Mesenchymal stem cell (in vitro differentiated cells and primary cell): Measurements from ENCODE around the gene CABS1.

ENCODE experiments used
- DNase-seq: peaks from one replicate; pipeline ENCODE4 v3.0.0-alpha.2; 2013
- H2AFZ ChIP-seq: one replicate; pipeline ENCODE4 v1.6.1; 2013; ENCODE audit warnings: low read depth, mild to moderate bottlenecking, control low read depth, inconsistent platforms, low read length, moderate library complexity
- H2AK5ac ChIP-seq: 2 replicates; pipeline ENCODE4 v1.6.1; 2013; ENCODE audit warnings: low read length, moderate library complexity, mild to moderate bottlenecking, inconsistent platforms; ENCODE audit not compliant: severe bottlenecking
- H2BK120ac ChIP-seq: one replicate; pipeline ENCODE4 v1.6.1; 2013; ENCODE audit warnings: low read depth, mild to moderate bottlenecking, inconsistent platforms, low read length, moderate library complexity
- H2BK12ac ChIP-seq, 2 experiments: one replicate each; pipeline ENCODE4 v1.6.1; 2013; ENCODE audit warnings: inconsistent platforms in 2 of 2, low read length in 2 of 2, mild to moderate bottlenecking in 2 of 2, moderate library complexity in 2 of 2, control low read depth in 1 of 2
- H2BK15ac ChIP-seq: one replicate; pipeline ENCODE4 v1.6.1; 2013; ENCODE audit warnings: mild to moderate bottlenecking, low read depth, inconsistent platforms; ENCODE audit not compliant: poor library complexity, severe bottlenecking
- H2BK5ac ChIP-seq: 2 replicates; pipeline ENCODE4 v1.6.1; 2013; ENCODE audit warnings: low read depth, mild to moderate bottlenecking, low read length, control low read depth, inconsistent platforms; ENCODE audit not compliant: poor library complexity, severe bottlenecking
- H3K14ac ChIP-seq, 2 experiments: one replicate each; pipeline ENCODE4 v1.6.1; 2013; ENCODE audit warnings: inconsistent platforms in 2 of 2, low read length in 2 of 2, control low read depth in 1 of 2, mild to moderate bottlenecking in 1 of 2, moderate library complexity in 1 of 2
- H3K18ac ChIP-seq, 2 experiments: one replicate each; pipeline ENCODE4 v1.6.1; 2013; ENCODE audit warnings: inconsistent platforms in 2 of 2, low read length in 2 of 2, control low read depth in 1 of 2, low read depth in 1 of 2, mild to moderate bottlenecking in 1 of 2
- H3K23ac ChIP-seq, 2 experiments: one replicate each; pipeline ENCODE4 v1.6.1; 2013; ENCODE audit warnings: inconsistent platforms in 2 of 2, low read length in 2 of 2, mild to moderate bottlenecking in 2 of 2, moderate library complexity in 2 of 2, control low read depth in 1 of 2
- H3K27ac ChIP-seq: 2 replicates; pipeline ENCODE4 v1.5.1; 2013; ENCODE audit warnings: mild to moderate bottlenecking, moderate library complexity, low read length, control low read depth, inconsistent platforms; ENCODE audit not compliant: poor library complexity, severe bottlenecking
- H3K27me3 ChIP-seq, 2 experiments: 2 replicates each; pipeline versions ENCODE4 v1.6.1 to v1.7.0; 2013; ENCODE audit warnings: low read length in 2 of 2, mild to moderate bottlenecking in 2 of 2, moderate library complexity in 2 of 2, control low read depth in 1 of 2, inconsistent platforms in 1 of 2; ENCODE audit not compliant: control insufficient read depth in 1 of 2, insufficient read depth in 1 of 2
- H3K36me3 ChIP-seq, 2 experiments: 2 replicates each; pipeline versions ENCODE4 v1.6.1 to v1.7.0; 2013; ENCODE audit warnings: low read length in 2 of 2, control low read depth in 1 of 2, inconsistent platforms in 1 of 2, low read depth in 1 of 2, mild to moderate bottlenecking in 1 of 2; ENCODE audit not compliant: insufficient read depth in 2 of 2, control insufficient read depth in 1 of 2
- H3K4ac ChIP-seq, 2 experiments: one replicate each; pipeline ENCODE4 v1.6.1; 2013; ENCODE audit warnings: inconsistent platforms in 2 of 2, low read length in 2 of 2, mild to moderate bottlenecking in 2 of 2, moderate library complexity in 2 of 2, control low read depth in 1 of 2, low read depth in 1 of 2
- H3K4me1 ChIP-seq: 2 replicates; pipeline ENCODE4 v1.6.1; 2013; ENCODE audit warnings: low read depth, low read length, control low read depth; ENCODE audit not compliant: control insufficient read depth, insufficient read depth
- H3K4me2 ChIP-seq: 2 replicates; pipeline ENCODE4 v1.6.1; 2013; ENCODE audit warnings: low read length, mild to moderate bottlenecking, inconsistent platforms; ENCODE audit not compliant: poor library complexity, severe bottlenecking
- H3K4me3 ChIP-seq, 2 experiments: 2 replicates each; pipeline versions ENCODE4 v1.5.1 to v1.7.0; 2013; ENCODE audit warnings: low read length in 2 of 2, mild to moderate bottlenecking in 2 of 2, control low read depth in 1 of 2, low read depth in 1 of 2; ENCODE audit not compliant: insufficient read depth in 1 of 2
- H3K79me1 ChIP-seq: replicated peaks from 2 replicates; pipeline ENCODE4 v1.6.1; 2013; ENCODE audit warnings: mild to moderate bottlenecking, control low read depth, low read length, inconsistent platforms; ENCODE audit not compliant: poor library complexity, severe bottlenecking
- H3K9ac ChIP-seq: 2 replicates; pipeline ENCODE4 v1.7.0; 2013; ENCODE audit warnings: mild to moderate bottlenecking, low read length, moderate library complexity
- H3K9me3 ChIP-seq: 2 replicates; pipeline ENCODE4 v1.7.0; 2013; ENCODE audit warnings: mild to moderate bottlenecking, low read length; ENCODE audit not compliant: control insufficient read depth
- H4K8ac ChIP-seq: one replicate; pipeline ENCODE4 v1.6.1; 2013; ENCODE audit warnings: inconsistent platforms, mild to moderate bottlenecking, low read length, moderate library complexity
- H4K91ac ChIP-seq: one replicate; pipeline ENCODE4 v1.6.1; 2013; ENCODE audit warnings: mild to moderate bottlenecking, low read length, inconsistent platforms
- WGBS: methylation state at CpG from one replicate; pipeline ENCODE4 v1.1.7; 2013; ENCODE audit warnings: mixed read lengths; 5-methylcytosine and 5-hydroxymethylcytosine counted together

CABS1 gene

GRCh38 chr4:70359115-70359661 is 24.4 kb downstream of the CABS1 start:
- no peak overlapping the region for H2AFZ ChIP-seq
- H3K79me1 ChIP-seq, result no peaks in the 10 kb centered on the region
- H3K9ac ChIP-seq, result no peak overlapping the region
- H3K9me3 ChIP-seq, result no peaks in the 10 kb centered on the region
- no peak overlapping the region for H3K4me3 ChIP-seq
- no peaks in the 10 kb centered on the region for H3K36me3 ChIP-seq
- no peak overlapping the region for H4K8ac ChIP-seq
- no peak overlapping the region for H4K91ac ChIP-seq
- H2BK120ac ChIP-seq, result no peak overlapping the region
- no peak overlapping the region for H3K23ac ChIP-seq
- H2BK5ac ChIP-seq, result no peak overlapping the region
- no peak overlapping the region for H2AK5ac ChIP-seq
- no CpG with 5 or more reads among the region's 3 CpGs for WGBS
- no peaks in the 10 kb centered on the region for H3K4me1 ChIP-seq
- no peak overlapping the region for H3K4me2 ChIP-seq
- no peak overlapping the region for H3K27ac ChIP-seq
- no peak overlapping the region for H3K4ac ChIP-seq
- DNase-seq, result no peak
- H3K18ac ChIP-seq, result no peak overlapping the region
- no peak overlapping the region for H2BK12ac ChIP-seq
- no peak overlapping the region for H2BK15ac ChIP-seq
- H3K14ac ChIP-seq, result no peak overlapping the region
- no peaks in the 10 kb centered on the region for H3K27me3 ChIP-seq

GRCh38 chr4:70360460-70360859 is 25.7 kb downstream of the CABS1 start, which contains the start of gene SMR3A:
Gene SMR3A (plus strand): TSS chr4:70360760. CDS start chr4:70362116, 1,356 bp downstream.
- no peak within 1 kb of the TSS for H3K4me2 ChIP-seq
- 74% methylated on average over 2 of the region's 3 CpGs for WGBS
- no peak within 1 kb of the TSS for H4K8ac ChIP-seq
- no peak within 1 kb of the TSS for H4K91ac ChIP-seq
- H3K14ac ChIP-seq, result no peak within 1 kb of the TSS
- H3K9me3 ChIP-seq, result no peaks in the 10 kb centered on the region
- no peaks in the 10 kb centered on the region for H3K79me1 ChIP-seq
- H2AFZ ChIP-seq, result no peak within 1 kb of the TSS
- H3K27me3 ChIP-seq, result no peaks in the 10 kb centered on the region
- no peak within 1 kb of the TSS for H2AK5ac ChIP-seq
- H3K36me3 ChIP-seq, result no peaks in the 10 kb centered on the region
- H2BK15ac ChIP-seq, result no peak within 1 kb of the TSS
- H2BK120ac ChIP-seq, result no peak within 1 kb of the TSS
- H3K9ac ChIP-seq, result no peak within 1 kb of the TSS
- no peaks in the 10 kb centered on the region for H3K4me1 ChIP-seq
- no peak within 1 kb of the TSS for H2BK5ac ChIP-seq
- no peak within 1 kb of the TSS for H2BK12ac ChIP-seq
- DNase-seq, result no peak
- H3K18ac ChIP-seq, result no peak within 1 kb of the TSS
- no peak within 1 kb of the TSS for H3K4ac ChIP-seq
- H3K23ac ChIP-seq, result no peak within 1 kb of the TSS
- H3K27ac ChIP-seq, result no peak within 1 kb of the TSS
- H3K4me3 ChIP-seq, result no peak within 1 kb of the TSS

DNA sequence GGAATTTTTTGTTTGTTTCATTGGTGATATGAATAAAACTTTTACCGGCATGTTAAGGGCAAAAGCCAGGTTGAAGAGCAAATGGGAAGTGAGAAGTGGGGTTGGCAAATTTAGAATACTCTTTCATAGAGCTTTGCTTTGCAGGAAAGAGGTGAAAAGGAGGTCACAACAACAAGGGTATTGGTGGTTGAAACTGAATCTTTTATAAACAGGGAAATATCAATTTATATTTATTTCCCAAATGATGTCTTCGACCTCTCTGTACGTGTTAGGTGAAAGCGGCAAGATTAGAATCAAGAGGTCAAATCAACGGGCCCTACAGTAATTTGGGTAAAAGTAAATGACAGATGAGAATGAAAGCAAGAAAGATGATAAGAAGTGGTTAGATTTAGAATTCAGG is 29.2 kb downstream of the CABS1 start:
- no peaks in the 10 kb centered on the region for H3K36me3 ChIP-seq

DNA sequence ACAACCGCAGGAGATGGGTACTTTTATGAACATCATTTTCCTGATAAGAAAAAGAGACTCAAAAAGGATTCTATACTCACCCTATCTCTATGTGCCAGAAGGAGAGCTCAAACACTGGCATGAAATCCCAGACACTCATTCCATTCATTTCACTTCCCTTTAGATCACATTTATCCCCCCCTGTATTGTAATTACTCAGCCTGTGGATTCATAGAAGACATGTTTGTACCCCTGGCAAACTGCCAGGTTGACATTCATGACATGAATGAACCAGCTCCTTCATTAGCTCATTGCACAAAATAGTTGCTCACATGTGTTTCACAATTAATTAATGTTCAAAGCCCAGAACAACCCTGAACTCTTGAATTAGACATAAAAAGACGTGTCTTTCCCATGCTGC is 30.7 kb downstream of the CABS1 start:
- H2AK5ac ChIP-seq, result no peak overlapping the region
- no peaks in the 10 kb centered on the region for H3K36me3 ChIP-seq
- no peak overlapping the region for H2BK120ac ChIP-seq
- H2AFZ ChIP-seq, result no peak overlapping the region
- no peak overlapping the region for H3K9ac ChIP-seq
- no peak overlapping the region for H3K4ac ChIP-seq
- no peaks in the 10 kb centered on the region for H3K79me1 ChIP-seq
- H2BK5ac ChIP-seq, result no peak overlapping the region
- no peak overlapping the region for H2BK15ac ChIP-seq
- DNase-seq, result no peak
- no peak overlapping the region for H3K23ac ChIP-seq
- H3K4me2 ChIP-seq, result no peak overlapping the region
- WGBS, result 72% methylated on average over 2 of the region's 2 CpGs
- H3K27me3 ChIP-seq, result no peaks in the 10 kb centered on the region
- no peak overlapping the region for H4K8ac ChIP-seq
- no peak overlapping the region for H4K91ac ChIP-seq
- H3K4me1 ChIP-seq, result no peaks in the 10 kb centered on the region
- H3K18ac ChIP-seq, result no peak overlapping the region
- no peaks in the 10 kb centered on the region for H3K9me3 ChIP-seq
- H3K4me3 ChIP-seq, result no peak overlapping the region
- no peak overlapping the region for H3K27ac ChIP-seq
- no peak overlapping the region for H2BK12ac ChIP-seq
- H3K14ac ChIP-seq, result no peak overlapping the region

More for the DNA sequence above, 29.2 kb downstream of the CABS1 start:
- H3K18ac ChIP-seq, result no peak overlapping the region
- H2AK5ac ChIP-seq, result no peak overlapping the region
- no peak overlapping the region for H3K14ac ChIP-seq
- no peak overlapping the region for H2BK5ac ChIP-seq
- H3K27me3 ChIP-seq, result no peaks in the 10 kb centered on the region
- 88% methylated on average over 5 of the region's 5 CpGs for WGBS
- no peak for DNase-seq
- H3K4me3 ChIP-seq, result no peak overlapping the region
- H2BK15ac ChIP-seq, result no peak overlapping the region
- H3K4ac ChIP-seq, result no peak overlapping the region
- H2AFZ ChIP-seq, result no peak overlapping the region
- H3K4me2 ChIP-seq, result no peak overlapping the region
- H2BK12ac ChIP-seq, result no peak overlapping the region
- H4K91ac ChIP-seq, result no peak overlapping the region
- no peak overlapping the region for H3K23ac ChIP-seq
- H2BK120ac ChIP-seq, result no peak overlapping the region
- no peak overlapping the region for H3K9ac ChIP-seq
- no peak overlapping the region for H4K8ac ChIP-seq
- no peak overlapping the region for H3K27ac ChIP-seq
- no peaks in the 10 kb centered on the region for H3K9me3 ChIP-seq
- no peaks in the 10 kb centered on the region for H3K4me1 ChIP-seq
- H3K79me1 ChIP-seq, result no peaks in the 10 kb centered on the region
